ENCODE results near the gene FCHO1. TPM values are rescaled to one million over a fixed set of nuclear protein-coding genes. Genes with fewer than 3 reads are reported as not detected.

The FCHO1 gene
- total and polyA plus RNA-seq, 2 donors (not counting 1 experiment from before 2014, with no cell fraction given): 85.7 to 149 TPM

DNA sequence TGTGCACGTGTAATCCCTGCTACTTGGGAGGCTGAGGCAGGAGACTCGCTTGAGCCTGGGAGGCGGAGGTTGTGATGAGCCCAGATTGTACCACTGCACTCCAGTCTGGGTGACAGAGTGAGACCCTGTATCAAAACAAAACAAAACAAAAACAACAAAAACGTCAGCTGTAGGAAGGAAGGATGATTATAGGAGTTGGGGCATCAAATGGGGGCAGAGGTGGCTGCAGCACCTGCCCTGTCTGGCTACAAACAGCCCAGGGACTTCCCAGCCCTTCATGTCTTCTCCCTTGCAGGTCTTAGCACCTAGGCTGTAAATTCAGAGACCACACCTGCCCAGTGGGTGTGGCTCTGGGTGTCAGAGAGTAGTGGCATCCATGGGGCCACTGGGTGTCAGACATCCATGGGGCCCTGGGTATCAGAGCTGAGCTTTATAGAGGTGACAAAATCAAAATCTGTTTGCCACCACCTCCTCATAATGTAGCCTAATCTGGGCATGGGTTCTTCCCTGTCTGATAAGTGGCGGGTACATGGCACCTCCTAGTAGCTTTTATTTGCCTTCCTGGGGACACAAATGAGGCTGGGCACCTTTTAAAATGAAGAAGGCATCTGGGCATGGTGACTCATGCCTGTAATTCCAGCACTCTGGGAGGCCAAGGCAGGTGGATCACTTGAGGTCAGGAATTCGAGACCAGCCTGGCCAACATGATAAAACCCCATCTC, 38.9 kb downstream of the FCHO1 start:
- Histone ChIP-seq H3K27me3 (replicated peaks in 1 of 4; ENCODE audit: control extremely low read depth in 1 of 4, control insufficient read depth in 3 of 4, insufficient read depth in 4 of 4, low read length in 3 of 4) (peaks cover 0 to 20% (median 12%) of the 10 kb centered on the region in 4 experiments), H3K4me2 (replicated peaks; ENCODE audit: low read depth, low read length, poor library complexity, severe bottlenecking) (no peak overlapping the region), H3K79me2 (ENCODE audit: control insufficient read depth, insufficient read depth, low read length) (no peaks in the 10 kb centered on the region), H3K36me3 (replicated peaks in 1 of 2; ENCODE audit: control extremely low read depth in 1 of 2, control insufficient read depth in 1 of 2, extremely low read depth in 1 of 2, insufficient read depth in 2 of 2, low read length in 1 of 2) (peaks cover 7 to 30% of the 10 kb centered on the region in 2 experiments), H3K9ac (ENCODE audit: low read length) (no peak overlapping the region), H3K4me1 (ENCODE audit: control insufficient read depth in 2 of 2, insufficient read depth in 2 of 2, low read length in 2 of 2) (peaks cover 14 to 16% of the 10 kb centered on the region in 2 donors), H2AFZ (ENCODE audit: insufficient read depth, low read depth, low read length, poor library complexity, severe bottlenecking) (no peak overlapping the region), H3K27ac (ENCODE audit: low read length in 2 of 2) (no peak overlapping the region), H3K9me3 (ENCODE audit: control extremely low read depth in 1 of 3, control insufficient read depth in 2 of 3, insufficient read depth in 1 of 3, low read length in 2 of 3) (peaks cover 0 to 15% (median 0%) of the 10 kb centered on the region in 3 donors), H3K4me3 (ENCODE audit: control extremely low read depth in 1 of 5, extremely low read depth in 1 of 5, insufficient read depth in 1 of 5, low read depth in 2 of 5, low read length in 4 of 5) (no peak overlapping the region), H4K20me1 (ENCODE audit: control insufficient read depth, insufficient read depth, low read length, poor library complexity, severe bottlenecking) (no peaks in the 10 kb centered on the region)
- POLR2A ChIA-PET: no interaction called here
- intact Hi-C loops (cut with micrococcal nuclease): no loop called here
- 94% methylated on average over 4 of the region's 6 CpGs for WGBS (ENCODE audit: insufficient coverage)
- Mint-ChIP-seq H3K27me3 (peaks cover 14% of the 10 kb centered on the region), H3K4me1 (peaks cover 30% of the 10 kb centered on the region), H3K4me3 (no peak overlapping the region), H3K27ac (peak overlapping the region; percentile 56), H3K9me3 (ENCODE audit: insufficient read depth) (no peaks in the 10 kb centered on the region)
- CTCF ChIA-PET: interaction anchor here (0.9 to 2.3 kb wide), 4 partner anchors 38 to 148 kb away, joined by 3 to 8 read pairs (median 4); no protein-coding TSS in a partner anchor
- TF ChIP-seq CTCF (IDR thresholded peaks at IDR 0.05): no peak
- TF ChIP-seq EZH2 (IDR thresholded peaks at IDR 0.05; ENCODE audit: borderline replicate concordance, insufficient read depth, low read depth, low read length, poor library complexity, severe bottlenecking): no peak
- DNase-seq: no peak
- ATAC-seq (ENCODE audit: low read depth): no peak

GRCh38 chr19:17794412-17794730, 43.1 kb downstream of the FCHO1 start:
- H3K9ac ChIP-seq (ENCODE audit: low read length): no peak overlapping the region
- no peak for ATAC-seq (ENCODE audit: low read depth)
- H3K4me1 ChIP-seq (ENCODE audit: control insufficient read depth in 2 of 2, insufficient read depth in 2 of 2, low read length in 2 of 2): peaks cover 31 to 32% of the 10 kb centered on the region in 2 donors
- H4K20me1 ChIP-seq (ENCODE audit: control insufficient read depth, insufficient read depth, low read length, poor library complexity, severe bottlenecking): no peaks in the 10 kb centered on the region
- intact Hi-C loops (cut with micrococcal nuclease): no loop called here
- Mint-ChIP-seq H3K4me3 (peak overlapping the region; percentile 45), H3K27ac (no peak overlapping the region), H3K27me3 (peaks cover 14% of the 10 kb centered on the region), H3K4me1 (peaks cover 43% of the 10 kb centered on the region), H3K9me3 (ENCODE audit: insufficient read depth) (no peaks in the 10 kb centered on the region)
- CTCF ChIA-PET: interaction anchor here (0.7 to 1.3 kb wide), 5 partner anchors 9 to 65 kb away, joined by 3 to 4 read pairs (median 3); partner anchors contain the start of gene RPL18A
- POLR2A ChIA-PET: no interaction called here
- no peaks in the 10 kb centered on the region for H3K79me2 ChIP-seq (ENCODE audit: control insufficient read depth, insufficient read depth, low read length)
- TF ChIP-seq EZH2 (IDR thresholded peaks at IDR 0.05; ENCODE audit: borderline replicate concordance, insufficient read depth, low read depth, low read length, poor library complexity, severe bottlenecking): no peak
- no peak for TF ChIP-seq CTCF (IDR thresholded peaks at IDR 0.05)
- peaks cover 0 to 12% (median 0%) of the 10 kb centered on the region in 3 donors for H3K9me3 ChIP-seq (ENCODE audit: control extremely low read depth in 1 of 3, control insufficient read depth in 2 of 3, insufficient read depth in 1 of 3, low read length in 2 of 3)
- 70% methylated on average over 7 of the region's 9 CpGs for WGBS (ENCODE audit: insufficient coverage)
- peak overlapping the region; percentile 47 for H2AFZ ChIP-seq (ENCODE audit: insufficient read depth, low read depth, low read length, poor library complexity, severe bottlenecking)
- no peak overlapping the region for H3K4me3 ChIP-seq (ENCODE audit: control extremely low read depth in 1 of 5, extremely low read depth in 1 of 5, insufficient read depth in 1 of 5, low read depth in 2 of 5, low read length in 4 of 5)
- no peak for DNase-seq
- no peaks in the 10 kb centered on the region for H3K36me3 ChIP-seq (replicated peaks in 1 of 2; ENCODE audit: control extremely low read depth in 1 of 2, control insufficient read depth in 1 of 2, extremely low read depth in 1 of 2, insufficient read depth in 2 of 2, low read length in 1 of 2)
- peak overlapping the region; percentile 57 for H3K4me2 ChIP-seq (replicated peaks; ENCODE audit: low read depth, low read length, poor library complexity, severe bottlenecking)
- no peak overlapping the region for H3K27ac ChIP-seq (ENCODE audit: low read length in 2 of 2)
- peaks cover 0 to 43% (median 22%) of the 10 kb centered on the region in 4 experiments for H3K27me3 ChIP-seq (replicated peaks in 1 of 4; ENCODE audit: control extremely low read depth in 1 of 4, control insufficient read depth in 3 of 4, insufficient read depth in 4 of 4, low read length in 3 of 4)

Measured in B cell (primary cell).